Renal cortical epithelial cell (primary cell): ENCODE results near the gene HCFC1R1. TPM values are rescaled to one million over a fixed set of nuclear protein-coding genes. Genes with fewer than 3 reads are reported as not detected.
"Not testable (repeated sequence)": the region's sequence is repeated elsewhere in the genome, so short reads cannot be mapped to it uniquely, and the experiment has no call there.

Experiments used
- DNase-seq: peaks from one replicate; pipeline ENCODE4 v3.0.0-alpha.2; 2011; ENCODE audit warnings: low read depth
- total RNA-seq: library from RNA; depleted of rRNA; stranded (reverse); fragments of >200 nt; gene quantifications from 2 replicates; pipeline ENCODE4 v1.2.3, GENCODE V29; 2014

Gene HCFC1R1
- total RNA-seq: 8.5 and 13.0 TPM in 2 replicates

- peak; percentile 95 for DNase-seq
These were observed at the start of gene HCFC1R1, which contains the start of gene THOC6 for GRCh38 chr16:3023669-3024478. HCFC1R1 (minus strand) TSS chr16:3023942; CDS start chr16:3023941, 1 bp downstream. THOC6 (plus strand) TSS chr16:3024035; CDS start chr16:3024327, 292 bp downstream.

GRCh38 chr16:3073448-3073847, 49.7 kb upstream of the HCFC1R1 start:
- no peak for DNase-seq

GRCh38 chr16:3072576-3073263, 49.0 kb upstream of the HCFC1R1 start:
- not testable (repeated sequence) for DNase-seq

- DNase-seq: not testable (repeated sequence)
These were observed 48.4 kb upstream of the HCFC1R1 start for GRCh38 chr16:3072148-3072547.

- DNase-seq: no peak
These were observed 47.9 kb upstream of the HCFC1R1 start for GRCh38 chr16:3071655-3072054.

GRCh38 chr16:3070608-3071111, 46.9 kb upstream of the HCFC1R1 start:
- no peak for DNase-seq

- DNase-seq: not testable (repeated sequence)
These were observed 45.4 kb upstream of the HCFC1R1 start for GRCh38 chr16:3069146-3069545.

GRCh38 chr16:3068487-3068886, 44.7 kb upstream of the HCFC1R1 start:
- DNase-seq: no peak

- DNase-seq: no peak
These were observed 42.7 kb upstream of the HCFC1R1 start for GRCh38 chr16:3066440-3066748.

GRCh38 chr16:3065742-3066439, 42.1 kb upstream of the HCFC1R1 start:
- no peak for DNase-seq

- peak; percentile 87 for DNase-seq
These were observed 41.5 kb upstream of the HCFC1R1 start, which contains the start of gene IL32 for GRCh38 chr16:3065069-3065741. IL32 (plus strand) TSS chr16:3065640; CDS start chr16:3065812, 172 bp downstream.

- no peak for DNase-seq
These were observed 40.1 kb upstream of the HCFC1R1 start for GRCh38 chr16:3063625-3064386.

- no peak for DNase-seq
These were observed 38.8 kb upstream of the HCFC1R1 start for GRCh38 chr16:3062553-3062952.

GRCh38 chr16:3060339-3061127, 36.8 kb upstream of the HCFC1R1 start:
- no peak for DNase-seq

- DNase-seq: no peak
These were observed 36.0 kb upstream of the HCFC1R1 start for GRCh38 chr16:3059723-3060242.

- DNase-seq: peak; percentile 62
These were observed 35.4 kb upstream of the HCFC1R1 start for GRCh38 chr16:3059041-3059722.

- DNase-seq: peak; percentile 21
These were observed 34.6 kb upstream of the HCFC1R1 start for GRCh38 chr16:3058139-3059030.
